ENCODE measurements around the gene B4GALNT1. TPM values are rescaled to one million over a fixed set of nuclear protein-coding genes. Genes with fewer than 3 reads are reported as not detected.
A peak's percentile ranks its signal among the peaks of the same experiment; 100 is the strongest.

Gene B4GALNT1
- total RNA-seq, 4 donors from 2014 or later: 0.18 to 0.56 (median 0.23) TPM

GRCh38 chr12:57585156-57585555, 47.8 kb downstream of the B4GALNT1 start:
- H3K36me3 ChIP-seq: no peaks in the 10 kb centered on the region

GRCh38 chr12:57584690-57585089, 48.3 kb downstream of the B4GALNT1 start:
- intact Hi-C loops (cut with DNase I): loop anchor here (5.0 kb wide), 1 partner anchor 38 kb away; no protein-coding TSS in a partner anchor
- H3K27me3 ChIP-seq: peaks cover 0 to 25% (median 0%) of the 10 kb centered on the region in 4 donors
- H3K4me3 ChIP-seq: no peak overlapping the region
- no peak for TF ChIP-seq POLR2A (IDR thresholded peaks at IDR 0.05)
- TF ChIP-seq CTCF (IDR thresholded peaks at IDR 0.05): no peak
- no peak overlapping the region for H3K27ac ChIP-seq
- no peak for DNase-seq
- H3K4me1 ChIP-seq: no peaks in the 10 kb centered on the region
- H3K9me3 ChIP-seq: no peaks in the 10 kb centered on the region
- H3K36me3 ChIP-seq: no peaks in the 10 kb centered on the region

More at GRCh38 chr12:57585156-57585555, 47.8 kb downstream of the B4GALNT1 start:
- H3K4me1 ChIP-seq: peaks cover 0 to under 1% (median 0%) of the 10 kb centered on the region in 3 donors
- no peaks in the 10 kb centered on the region for H3K9me3 ChIP-seq
- TF ChIP-seq POLR2A (IDR thresholded peaks at IDR 0.05): no peak
- TF ChIP-seq CTCF (IDR thresholded peaks at IDR 0.05): no peak
- intact Hi-C loops (cut with DNase I): no loop called here
- peaks cover 0 to 25% (median 0%) of the 10 kb centered on the region in 4 donors for H3K27me3 ChIP-seq
- H3K4me3 ChIP-seq: no peak overlapping the region
- 83 to 96% methylated on average over 2 of the region's 2 CpGs for WGBS, 2 donors
- no peak overlapping the region for H3K27ac ChIP-seq
- DNase-seq: no peak

- no peak for DNase-seq
- Histone ChIP-seq H3K9me3 (no peaks in the 10 kb centered on the region), H3K36me3 (no peaks in the 10 kb centered on the region), H3K4me3 (no peak overlapping the region), H3K27ac (no peak overlapping the region), H3K4me1 (no peaks in the 10 kb centered on the region), H3K27me3 (peaks cover 0 to 25% (median 0%) of the 10 kb centered on the region in 4 donors)
- no peak for TF ChIP-seq POLR2A (IDR thresholded peaks at IDR 0.05)
- no peak for TF ChIP-seq CTCF (IDR thresholded peaks at IDR 0.05)
- WGBS, 2 donors: 94% methylated on average over 2 of the region's 2 CpGs
- intact Hi-C loops (cut with DNase I): loop anchor here (5.0 kb wide), 1 partner anchor 38 kb away; no protein-coding TSS in a partner anchor
Observed at GRCh38 chr12:57584050-57584449, 49.0 kb downstream of the B4GALNT1 start.

GRCh38 chr12:57583008-57583831, 49.8 kb downstream of the B4GALNT1 start:
- no peak for DNase-seq
- H3K4me1 ChIP-seq: no peaks in the 10 kb centered on the region
- no peak overlapping the region for H3K4me3 ChIP-seq
- no peaks in the 10 kb centered on the region for H3K9me3 ChIP-seq
- WGBS, 2 donors: 28 to 40% methylated on average over 10 to 13 of the region's 13 CpGs
- H3K36me3 ChIP-seq: no peaks in the 10 kb centered on the region
- intact Hi-C loops (cut with DNase I): loop anchor here (5.0 kb wide), 1 partner anchor 39 kb away; no protein-coding TSS in a partner anchor
- TF ChIP-seq POLR2A (IDR thresholded peaks at IDR 0.05) (no peak), CTCF (IDR thresholded peaks at IDR 0.05) (peak; percentile 91 to 94 (median 92))
- no peak overlapping the region for H3K27ac ChIP-seq
- H3K27me3 ChIP-seq: peaks cover 0 to 25% (median 0%) of the 10 kb centered on the region in 4 donors

GRCh38 chr12:57582440-57582839, 50.6 kb downstream of the B4GALNT1 start:
- Histone ChIP-seq H3K36me3 (no peaks in the 10 kb centered on the region), H3K27me3 (peaks cover 0 to 18% (median 0%) of the 10 kb centered on the region in 4 donors), H3K9me3 (no peaks in the 10 kb centered on the region), H3K4me3 (no peak overlapping the region), H3K27ac (no peak overlapping the region), H3K4me1 (no peaks in the 10 kb centered on the region)
- no peak for DNase-seq
- TF ChIP-seq POLR2A (IDR thresholded peaks at IDR 0.05) (no peak), CTCF (IDR thresholded peaks at IDR 0.05) (no peak)
- intact Hi-C loops (cut with DNase I): loop anchor here (5.0 kb wide), 1 partner anchor 40 kb away; no protein-coding TSS in a partner anchor
- WGBS, 2 donors: 94 to 100% methylated on average over 1 of the region's 1 CpG

Data from esophagus squamous epithelium (tissue), 5 donors.